Stomach (tissue), 9 donors: ENCODE results near the gene HEXD. TPM values are rescaled to one million over a fixed set of nuclear protein-coding genes. Genes with fewer than 3 reads are reported as not detected.
A peak's percentile ranks its signal among the peaks of the same experiment; 100 is the strongest.

Experiments used
- DNase-seq, 2 donors: peaks; one replicate each; pipeline versions ENCODE4 v3.0.0 to v3.0.0-alpha.2; 2013 to 2019
- H3K27ac ChIP-seq, 5 donors: fragments of 200-600 bp in 4 of 5; sonication (generic) in 4 of 5; one replicate each; pipeline ENCODE4 v1.5.1; 2013 to 2019; ENCODE audit warnings: mild to moderate bottlenecking in 1 of 5, moderate library complexity in 1 of 5
- H3K27me3 ChIP-seq, 3 donors: fragments of 200-600 bp; sonication (generic); one replicate each; pipeline ENCODE4 v1.5.1; 2017 to 2019; ENCODE audit warnings: mixed run types in 1 of 3
- H3K36me3 ChIP-seq, 4 donors: fragments of 200-600 bp; sonication (generic); 1 replicate in 3 of 4; 2 replicates in 1 of 4; pipeline ENCODE4 v1.5.1; 2016 to 2019
- H3K4me1 ChIP-seq, 4 donors: fragments of 200-600 bp; sonication (generic); one replicate each; pipeline ENCODE4 v1.5.1; 2016 to 2019
- H3K4me3 ChIP-seq, 4 donors: fragments of 200-600 bp; sonication (generic) in 3 of 4; one replicate each; pipeline ENCODE4 v1.5.1; 2016 to 2019; ENCODE audit warnings: mild to moderate bottlenecking in 1 of 4
- H3K9me3 ChIP-seq, 4 donors: fragments of 200-600 bp; sonication (generic); one replicate each; pipeline ENCODE4 v1.5.1; 2016 to 2019
- EP300 ChIP-seq: sonication (generic); formaldehyde crosslinking; IDR thresholded peaks from one replicate; pipeline ENCODE4 v1.6.1; 2017; ENCODE audit warnings: antibody characterized with exemption
- POLR2A ChIP-seq, 4 donors: fragments of 450-650 bp; IDR thresholded peaks; one replicate each; pipeline ENCODE4 v1.6.1; 2016; ENCODE audit warnings: antibody characterized with exemption in 4 of 4, control low read depth in 2 of 4, mild to moderate bottlenecking in 1 of 4, moderate library complexity in 1 of 4
- POLR2AphosphoS5 ChIP-seq, 3 donors: sonication (generic); formaldehyde crosslinking; IDR thresholded peaks; one replicate each; pipeline ENCODE4 v1.6.1; 2016; ENCODE audit warnings: antibody characterized with exemption in 3 of 3
- WGBS, 5 donors: extraction: QIAGEN DNeasy Blood & Tissue Kit in 3 of 5; methylation state at CpG; one replicate each; pipeline versions ENCODE4 v1.1.5 to v1.1.7; 2013 to 2018; 5-methylcytosine and 5-hydroxymethylcytosine counted together
- intact Hi-C: fragments of 100-400 bp; cut with DNase I; formaldehyde crosslinking; loops from one replicate; pipeline ENCODE4 v1.15.1; 2023; ENCODE audit warnings: low total_unique reads
- polyA plus RNA-seq, 3 donors: library from polyadenylated mRNA; stranded (reverse); fragments of 200-250 nt; gene quantifications; one replicate each; pipeline ENCODE4 v1.2.3, GENCODE V29; 2013
- total RNA-seq, 5 donors: library from RNA; depleted of rRNA; stranded (reverse); fragments of >200 nt; gene quantifications; one replicate each; pipeline versions ENCODE4 v1.1.0 to v1.2.3, GENCODE V29; 2014 to 2016
- TF ChIP-seq, protein P1 (sequence below), 7 experiments: fragments of 450-650 bp in 4 of 7; fragments of 200-600 bp in 3 of 7; sonication (generic) in 3 of 7; IDR thresholded peaks; one replicate each; pipeline ENCODE4 v1.5.1; 2016 to 2019; ENCODE audit warnings: antibody characterized with exemption in 7 of 7, control low read depth in 2 of 7, mild to moderate bottlenecking in 1 of 7
- donor health status: healthy with polysubstance abuse.
- donor health status: Bipolar disorder and iron deficiency.
- donor health status: healthy.

Gene HEXD
- total and polyA plus RNA-seq, 8 donors, result 13.8 to 212 (median 102) TPM

DNA sequence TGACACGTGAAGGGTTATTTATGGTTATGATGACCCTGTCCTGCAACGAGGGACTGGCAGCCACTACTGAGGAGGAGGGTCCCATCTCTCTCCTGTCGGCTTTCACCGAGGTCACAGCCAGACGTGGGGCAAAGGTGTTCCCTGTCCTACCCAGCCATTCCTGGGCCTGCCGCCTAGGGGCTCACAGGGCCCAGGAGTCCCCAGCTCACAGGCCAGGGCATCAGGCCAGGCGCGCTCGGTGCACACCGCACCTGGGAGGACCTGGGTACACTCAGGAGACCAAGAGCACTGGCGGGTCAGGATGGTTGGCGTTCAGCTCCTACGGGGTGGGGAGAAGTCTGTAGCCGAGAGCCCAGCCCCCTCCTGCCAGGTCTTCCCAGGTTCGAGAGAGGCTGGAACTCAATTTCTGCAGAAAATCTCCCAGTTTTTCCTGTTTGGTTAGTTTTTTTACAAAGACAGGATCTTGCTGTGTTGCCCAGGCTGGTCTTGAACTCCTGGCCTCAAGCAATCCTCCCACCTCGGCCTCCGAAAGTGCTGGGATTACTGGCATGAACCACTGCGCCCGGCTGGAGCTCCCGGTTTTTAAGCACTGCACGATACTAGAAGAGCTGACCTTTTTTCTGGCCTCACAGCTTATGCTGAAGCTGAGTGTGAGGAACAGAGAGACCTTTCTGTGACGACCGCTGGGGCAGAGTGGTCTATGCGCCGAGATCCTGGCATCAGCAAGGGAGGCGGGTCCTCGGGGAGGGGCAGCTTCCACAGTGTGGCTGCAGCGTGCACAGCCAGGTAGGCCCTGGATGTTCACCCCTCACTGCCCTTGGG is 24.7 kb downstream of the HEXD start:
- intact Hi-C loops, result no loop called here
- TF ChIP-seq EP300 (no peak), POLR2AphosphoS5 (IDR thresholded peaks at IDR 0.05) (no peak), POLR2A (IDR thresholded peaks at IDR 0.05) (no peak)
- TF ChIP-seq, protein P1, sequence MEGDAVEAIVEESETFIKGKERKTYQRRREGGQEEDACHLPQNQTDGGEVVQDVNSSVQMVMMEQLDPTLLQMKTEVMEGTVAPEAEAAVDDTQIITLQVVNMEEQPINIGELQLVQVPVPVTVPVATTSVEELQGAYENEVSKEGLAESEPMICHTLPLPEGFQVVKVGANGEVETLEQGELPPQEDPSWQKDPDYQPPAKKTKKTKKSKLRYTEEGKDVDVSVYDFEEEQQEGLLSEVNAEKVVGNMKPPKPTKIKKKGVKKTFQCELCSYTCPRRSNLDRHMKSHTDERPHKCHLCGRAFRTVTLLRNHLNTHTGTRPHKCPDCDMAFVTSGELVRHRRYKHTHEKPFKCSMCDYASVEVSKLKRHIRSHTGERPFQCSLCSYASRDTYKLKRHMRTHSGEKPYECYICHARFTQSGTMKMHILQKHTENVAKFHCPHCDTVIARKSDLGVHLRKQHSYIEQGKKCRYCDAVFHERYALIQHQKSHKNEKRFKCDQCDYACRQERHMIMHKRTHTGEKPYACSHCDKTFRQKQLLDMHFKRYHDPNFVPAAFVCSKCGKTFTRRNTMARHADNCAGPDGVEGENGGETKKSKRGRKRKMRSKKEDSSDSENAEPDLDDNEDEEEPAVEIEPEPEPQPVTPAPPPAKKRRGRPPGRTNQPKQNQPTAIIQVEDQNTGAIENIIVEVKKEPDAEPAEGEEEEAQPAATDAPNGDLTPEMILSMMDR (IDR thresholded peaks at IDR 0.05), result no peak
- WGBS, 5 donors, result 84 to 88% (median 87%) methylated on average over 21 to 28 of the region's 28 CpGs
- Histone ChIP-seq H3K4me1 (peaks cover 12 to 52% (median 30%) of the 10 kb centered on the region in 4 donors), H3K36me3 (peaks cover 12 to 75% (median 69%) of the 10 kb centered on the region in 4 donors), H3K27me3 (no peaks in the 10 kb centered on the region), H3K27ac (no peak overlapping the region), H3K9me3 (no peaks in the 10 kb centered on the region), H3K4me3 (no peak overlapping the region)
- no peak for DNase-seq

- DNase-seq, result no peak
- Histone ChIP-seq H3K4me3 (no peak overlapping the region), H3K4me1 (peaks cover 12 to 55% (median 30%) of the 10 kb centered on the region in 4 donors), H3K27ac (no peak overlapping the region), H3K9me3 (no peaks in the 10 kb centered on the region), H3K27me3 (no peaks in the 10 kb centered on the region), H3K36me3 (peaks cover 12 to 74% (median 68%) of the 10 kb centered on the region in 4 donors)
- intact Hi-C loops, result no loop called here
- 72 to 84% (median 79%) methylated on average over 17 to 36 of the region's 40 CpGs for WGBS, 5 donors
- TF ChIP-seq POLR2AphosphoS5 (IDR thresholded peaks at IDR 0.05) (no peak), EP300 (no peak), POLR2A (IDR thresholded peaks at IDR 0.05) (no peak)
- TF ChIP-seq, protein P1 (IDR thresholded peaks at IDR 0.05), result no peak
Observed at GRCh38 chr17:82443465-82444283, 25.5 kb downstream of the HEXD start.

- 89 to 92% (median 91%) methylated on average over 12 to 35 of the region's 35 CpGs for WGBS, 5 donors
- H3K27ac ChIP-seq, result peak overlapping the region in 2 of 5 donors; percentile 37 to 49
- H3K4me1 ChIP-seq, result peaks cover 17 to 62% (median 36%) of the 10 kb centered on the region in 4 donors
- intact Hi-C loops, result no loop called here
- H3K36me3 ChIP-seq, result peaks cover 12 to 74% (median 64%) of the 10 kb centered on the region in 4 donors
- no peaks in the 10 kb centered on the region for H3K27me3 ChIP-seq
- no peak overlapping the region for H3K4me3 ChIP-seq
- TF ChIP-seq EP300 (no peak), POLR2A (IDR thresholded peaks at IDR 0.05) (no peak)
- no peak for DNase-seq
- no peaks in the 10 kb centered on the region for H3K9me3 ChIP-seq
Observed at GRCh38 chr17:82444284-82444893, 26.2 kb downstream of the HEXD start.

DNA sequence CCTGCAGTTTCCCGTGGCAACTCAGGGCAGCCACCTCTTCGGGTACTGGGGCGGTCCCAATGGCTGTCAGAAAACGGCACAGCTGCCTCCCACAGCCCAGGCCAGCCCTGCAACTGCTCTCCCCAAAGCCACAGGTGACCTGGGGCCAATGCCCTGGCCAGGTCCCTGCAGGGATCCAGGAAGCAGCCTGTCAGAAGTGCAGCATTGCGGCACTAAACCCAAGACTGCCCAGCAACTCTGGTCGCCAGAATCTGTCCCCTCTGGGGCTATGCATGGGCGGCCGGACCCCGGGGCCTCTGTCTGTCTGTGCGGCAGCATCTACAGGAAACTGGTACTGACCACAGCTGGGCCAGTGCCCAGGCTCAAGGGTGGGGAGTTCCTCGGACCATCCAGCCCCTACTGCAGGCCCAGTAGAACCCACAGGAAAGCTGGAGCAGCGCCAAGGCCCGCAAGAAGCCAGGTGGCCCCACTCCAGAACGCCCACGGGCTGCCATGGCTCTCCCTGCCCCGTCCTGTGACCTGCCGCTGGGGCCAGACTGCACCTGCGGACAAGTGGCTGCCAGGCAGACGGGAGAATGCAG is 26.9 kb downstream of the HEXD start:
- 45 to 60% (median 54%) methylated on average over 15 to 19 of the region's 19 CpGs for WGBS, 5 donors
- Histone ChIP-seq H3K36me3 (peaks cover 12 to 69% (median 58%) of the 10 kb centered on the region in 4 donors), H3K9me3 (no peaks in the 10 kb centered on the region), H3K4me3 (peak overlapping the region in 1 of 4 donors; percentile 1), H3K27me3 (no peaks in the 10 kb centered on the region), H3K27ac (peak overlapping the region in 3 of 5 donors; percentile 37 to 53 (median 49)), H3K4me1 (peaks cover 23 to 65% (median 41%) of the 10 kb centered on the region in 4 donors)
- DNase-seq, result peak in 1 of 2 donors; percentile 62
- no peak for TF ChIP-seq POLR2AphosphoS5 (IDR thresholded peaks at IDR 0.05)
- TF ChIP-seq POLR2A (IDR thresholded peaks at IDR 0.05), result no peak
- TF ChIP-seq, protein P1 (IDR thresholded peaks at IDR 0.05), result no peak
- no peak for TF ChIP-seq EP300
- intact Hi-C loops, result no loop called here
